ENCODE results near the gene GSN. TPM values are rescaled to one million over a fixed set of nuclear protein-coding genes. Genes with fewer than 3 reads are reported as not detected.

The GSN gene
- total RNA-seq, 2 experiments from 2014 or later = 3.2 to 8.0 TPM

Other genes starting within 250 kb of the GSN start
- gene C5, start 217.9 kb upstream of the GSN start, total RNA-seq = 1 to 10 TPM; 1.9 to 3.0 TPM
- 100 to 1,000 TPM in 1 of 2 experiments, 10 to 100 TPM in 1; 80.3 to 107 TPM for gene CNTRL, start 193.2 kb upstream of the GSN start, total RNA-seq
- 10 to 100 TPM; 57.6 to 71.2 TPM for gene RAB14, start 66.3 kb upstream of the GSN start, total RNA-seq
- 100 to 1,000 TPM in 1 of 2 experiments, 10 to 100 TPM in 1; 93.1 to 131 TPM for gene STOM, start 102.1 kb downstream of the GSN start, total RNA-seq
- 1 to 10 TPM in 1 of 2 experiments, not detected in 1; 1.6 TPM for gene GGTA1, start 231.7 kb downstream of the GSN start, total RNA-seq

Measured in activated CD8-positive, alpha-beta memory T cell treated with anti-CD3 and anti-CD28 coated beads, Interleukin-2, amount 10 ng/mL, durations not matched to agents 7 days and 5 days (primary cell).